ENCODE results near the gene TMPRSS7.

Gene TMPRSS7

GRCh38 chr3:112109322-112109721 lies 74.8 kb downstream of the TMPRSS7 start:
- DNase-seq: no peak

DNA sequence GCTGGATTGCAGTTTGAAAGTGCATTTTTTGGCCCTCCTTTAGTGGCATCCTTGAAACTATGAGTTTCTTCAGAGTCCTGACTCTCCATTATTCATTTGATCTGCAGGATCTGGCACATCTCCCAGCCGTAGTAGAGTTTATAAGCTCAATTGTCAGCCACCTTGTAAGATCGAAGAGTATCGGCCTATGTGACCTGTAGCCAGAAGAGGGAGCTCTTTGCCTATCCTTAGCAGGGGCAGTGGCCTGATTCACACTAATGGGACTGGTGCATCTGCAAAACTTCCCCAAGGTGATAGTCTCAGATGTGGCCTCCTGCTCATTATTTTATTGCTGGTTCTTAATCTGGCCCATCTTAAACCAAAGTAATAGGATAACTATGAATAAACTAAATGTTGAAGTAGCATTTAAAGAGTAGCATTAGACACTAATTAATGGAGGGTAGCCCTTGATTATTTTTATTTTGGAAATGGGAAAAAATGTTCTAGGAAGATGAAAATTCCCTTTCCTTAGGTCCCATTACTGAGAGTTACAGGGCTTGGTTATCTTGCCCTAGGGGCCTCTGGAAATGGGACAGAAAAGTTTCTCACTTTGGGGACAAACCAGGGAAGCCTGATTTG lies 77.4 kb downstream of the TMPRSS7 start:
- DNase-seq: no peak

DNA sequence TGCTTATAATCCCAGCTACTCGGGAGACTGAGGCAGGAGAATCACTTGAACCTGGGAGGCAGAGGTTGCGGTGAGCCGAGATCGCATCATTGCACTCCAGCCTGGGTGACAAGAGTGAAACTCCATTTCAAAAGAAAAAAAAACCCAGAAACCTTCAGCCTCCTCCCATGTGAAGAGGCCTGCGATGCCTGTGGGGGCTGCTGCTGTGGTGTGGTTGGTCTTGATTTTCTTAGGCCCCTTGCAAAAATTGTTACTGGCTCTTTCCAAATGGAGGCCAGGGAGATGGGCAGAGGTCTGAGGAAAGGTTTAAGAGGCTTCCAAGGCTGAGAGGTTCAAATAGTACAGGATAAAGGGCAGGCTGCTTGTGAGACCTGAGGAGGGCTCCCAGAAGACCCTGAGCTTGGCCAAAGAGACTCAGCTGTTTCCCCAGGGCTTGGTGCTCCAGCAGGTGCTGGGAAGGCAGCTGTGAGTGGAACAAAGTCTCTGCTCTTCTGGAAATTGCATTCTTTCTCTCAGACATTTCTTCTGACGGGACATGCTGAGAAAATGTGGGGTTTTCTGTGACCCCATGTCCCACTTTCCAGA lies 80.1 kb downstream of the TMPRSS7 start:
- no peak for DNase-seq

DNA sequence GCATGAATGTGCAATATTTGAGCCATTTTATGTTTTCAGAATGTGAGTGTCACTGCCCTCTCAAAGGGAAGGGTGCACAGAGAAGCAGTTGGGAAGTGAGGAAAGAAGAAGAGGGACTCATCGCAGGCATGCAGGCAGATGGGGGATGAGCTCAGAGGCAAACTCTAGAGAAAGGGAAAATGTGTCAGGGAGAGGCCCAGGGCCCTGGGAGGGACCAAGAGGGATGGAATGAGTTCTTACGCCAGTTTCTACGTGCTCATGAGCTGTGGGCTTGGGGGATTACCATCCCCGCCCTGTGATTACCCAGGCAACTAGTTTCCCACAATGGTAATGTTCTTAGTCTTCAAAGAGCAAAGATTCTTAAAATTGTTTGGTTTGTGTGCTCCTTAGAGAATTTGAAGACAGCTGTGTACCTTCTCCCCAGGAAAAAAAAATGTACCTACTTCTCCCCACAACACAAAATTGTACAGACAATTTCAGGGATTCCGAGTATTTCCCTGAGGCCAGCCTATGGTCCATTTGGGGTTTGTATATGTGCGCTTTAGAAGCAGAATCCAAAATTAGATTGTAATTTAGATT lies 80.7 kb downstream of the TMPRSS7 start:
- DNase-seq: no peak

- no peak for DNase-seq
Observed at GRCh38 chr3:112115806-112116383, 81.4 kb downstream of the TMPRSS7 start.

DNA sequence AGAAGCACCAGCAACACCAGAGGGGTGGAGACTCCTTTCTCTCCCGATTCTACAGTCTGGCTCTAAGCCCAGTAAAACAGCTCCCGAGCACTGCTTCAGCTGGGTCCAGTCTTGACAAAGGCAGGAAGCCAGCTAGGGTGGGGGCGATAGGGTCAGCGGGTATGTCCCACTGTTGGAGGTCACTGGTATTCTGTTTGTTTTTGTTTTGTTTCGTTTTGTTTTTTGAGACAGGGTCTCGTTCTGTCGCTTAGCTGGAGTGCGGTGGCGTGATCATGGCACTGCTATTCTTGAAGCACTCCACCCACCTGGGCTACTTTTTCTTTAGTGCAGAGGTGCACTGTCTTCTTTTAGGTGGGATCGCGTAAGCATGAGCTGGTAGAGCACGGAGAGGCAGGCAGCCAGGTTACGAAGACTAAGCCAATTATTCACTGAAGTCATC lies 82.2 kb downstream of the TMPRSS7 start:
- DNase-seq: no peak

GRCh38 chr3:112117415-112117814 lies 82.9 kb downstream of the TMPRSS7 start:
- DNase-seq: no peak

DNA sequence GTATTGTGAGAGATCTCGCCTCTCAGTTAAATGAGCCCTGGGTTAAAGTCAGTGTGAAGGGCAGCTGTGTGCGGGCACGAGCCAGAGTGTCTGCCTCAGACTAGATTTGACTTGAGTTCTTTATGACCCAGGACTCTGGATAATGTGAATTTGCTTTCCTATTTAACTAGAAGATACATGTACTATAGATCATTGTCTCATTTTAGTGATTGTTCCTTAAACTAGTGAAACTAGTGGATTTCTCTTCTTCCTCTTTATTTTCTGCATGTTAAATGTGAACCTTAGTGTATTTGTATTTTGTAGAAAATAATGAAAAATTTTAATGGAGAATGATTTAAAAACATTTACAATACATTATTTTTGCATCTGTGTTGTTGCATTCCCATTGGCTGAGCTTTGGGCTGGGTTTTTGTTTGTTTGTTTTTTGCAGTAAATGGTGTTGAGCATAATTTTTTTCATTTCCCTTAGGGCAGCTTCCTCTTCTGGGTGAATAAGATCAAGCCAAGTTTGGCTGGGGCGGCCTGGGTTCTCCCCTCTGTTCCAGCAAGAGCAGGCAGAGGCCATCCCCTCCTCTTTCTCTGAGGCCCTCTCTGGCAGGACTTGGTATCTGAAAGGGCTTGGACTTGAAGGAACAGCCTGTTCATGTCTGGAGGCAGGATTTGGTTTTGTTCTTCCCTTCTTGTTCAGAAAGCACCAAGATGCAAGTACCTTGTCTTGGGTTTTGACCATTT lies 83.5 kb downstream of the TMPRSS7 start:
- DNase-seq: no peak

DNA sequence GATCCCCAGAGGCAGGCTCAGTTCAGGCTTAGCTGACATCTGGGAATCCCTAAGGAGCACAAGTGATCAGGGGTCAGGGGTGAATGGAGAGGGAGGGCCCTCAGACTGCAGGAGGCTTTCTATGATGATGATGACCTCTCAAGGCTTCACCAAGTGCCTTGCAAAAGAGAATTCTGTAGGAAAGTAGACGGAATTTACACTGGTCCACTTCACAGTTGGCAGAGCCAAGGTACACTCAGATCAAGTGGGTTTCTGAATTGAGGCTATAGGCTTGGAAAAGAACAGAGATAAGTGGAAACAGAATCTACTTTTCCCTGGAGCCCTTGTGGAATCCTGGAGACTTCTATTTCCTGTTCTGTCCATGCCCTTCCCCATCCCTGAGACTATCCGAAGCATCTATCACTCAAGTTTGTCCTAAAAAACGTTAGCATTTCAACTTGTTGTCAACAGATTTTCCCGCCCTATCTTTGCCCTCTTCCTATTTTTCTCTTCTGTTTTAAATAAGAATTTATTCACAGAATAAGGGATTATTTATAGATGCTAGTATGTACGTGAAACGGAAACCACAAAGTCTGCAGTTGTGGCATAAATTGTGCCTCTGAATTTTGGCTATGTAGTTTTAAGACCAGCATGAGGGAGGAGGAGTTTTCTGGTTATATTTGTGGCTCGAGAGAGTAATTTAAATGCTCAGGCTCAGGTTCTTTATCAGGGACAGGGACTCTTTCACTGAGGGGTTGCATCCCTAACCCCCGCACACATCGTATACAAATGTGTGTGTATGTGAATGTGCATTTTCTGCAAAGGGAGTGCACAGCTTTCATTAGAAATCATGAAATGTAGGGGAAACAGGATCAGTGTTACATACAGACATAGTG lies 85.7 kb downstream of the TMPRSS7 start:
- no peak for DNase-seq

- DNase-seq: no peak
Observed at GRCh38 chr3:112121577-112122547, 87.3 kb downstream of the TMPRSS7 start.

GRCh38 chr3:112122870-112123269 lies 88.3 kb downstream of the TMPRSS7 start:
- no peak for DNase-seq

DNA sequence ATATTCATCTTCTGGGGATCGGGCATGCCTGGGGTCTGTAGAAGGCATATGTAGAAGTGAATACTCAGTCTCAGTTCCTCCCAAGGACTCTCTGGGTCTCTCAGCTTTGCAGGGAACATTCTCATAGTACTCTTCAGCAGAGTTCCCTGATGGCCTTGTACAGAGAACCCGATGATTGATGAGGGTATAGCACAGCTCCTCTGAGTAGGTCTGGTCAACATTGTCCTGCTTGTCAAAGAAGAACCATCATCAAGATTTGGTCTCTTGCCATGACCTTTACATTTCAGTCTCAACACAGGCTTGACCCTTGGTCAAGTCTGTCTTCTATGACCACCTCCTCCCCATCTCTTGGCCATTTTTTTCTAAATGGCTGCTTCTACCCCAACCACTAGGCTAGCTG lies 89.0 kb downstream of the TMPRSS7 start:
- no peak for DNase-seq

- no peak for DNase-seq
Observed at GRCh38 chr3:112124907-112125607, 90.5 kb downstream of the TMPRSS7 start.

DNA sequence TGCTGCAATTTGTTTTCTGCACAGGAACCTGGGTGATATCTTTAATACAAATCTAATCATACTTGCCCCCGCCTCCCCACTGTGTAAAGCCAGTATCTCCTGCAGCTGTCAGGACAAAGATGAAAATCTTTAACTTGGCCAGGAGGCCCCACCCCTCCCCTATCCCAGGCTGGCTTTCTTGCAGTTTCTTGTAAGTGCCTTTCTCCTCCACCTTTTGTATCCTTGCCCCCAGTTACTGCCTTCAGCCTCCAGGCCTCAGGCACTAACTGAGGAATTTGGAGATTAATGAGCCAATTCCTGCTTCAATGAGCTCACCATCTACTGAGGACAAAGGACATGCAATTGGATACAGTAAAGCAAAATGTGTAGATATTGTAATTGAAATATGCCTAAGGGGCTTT lies 92.0 kb downstream of the TMPRSS7 start:
- DNase-seq: no peak

DNA sequence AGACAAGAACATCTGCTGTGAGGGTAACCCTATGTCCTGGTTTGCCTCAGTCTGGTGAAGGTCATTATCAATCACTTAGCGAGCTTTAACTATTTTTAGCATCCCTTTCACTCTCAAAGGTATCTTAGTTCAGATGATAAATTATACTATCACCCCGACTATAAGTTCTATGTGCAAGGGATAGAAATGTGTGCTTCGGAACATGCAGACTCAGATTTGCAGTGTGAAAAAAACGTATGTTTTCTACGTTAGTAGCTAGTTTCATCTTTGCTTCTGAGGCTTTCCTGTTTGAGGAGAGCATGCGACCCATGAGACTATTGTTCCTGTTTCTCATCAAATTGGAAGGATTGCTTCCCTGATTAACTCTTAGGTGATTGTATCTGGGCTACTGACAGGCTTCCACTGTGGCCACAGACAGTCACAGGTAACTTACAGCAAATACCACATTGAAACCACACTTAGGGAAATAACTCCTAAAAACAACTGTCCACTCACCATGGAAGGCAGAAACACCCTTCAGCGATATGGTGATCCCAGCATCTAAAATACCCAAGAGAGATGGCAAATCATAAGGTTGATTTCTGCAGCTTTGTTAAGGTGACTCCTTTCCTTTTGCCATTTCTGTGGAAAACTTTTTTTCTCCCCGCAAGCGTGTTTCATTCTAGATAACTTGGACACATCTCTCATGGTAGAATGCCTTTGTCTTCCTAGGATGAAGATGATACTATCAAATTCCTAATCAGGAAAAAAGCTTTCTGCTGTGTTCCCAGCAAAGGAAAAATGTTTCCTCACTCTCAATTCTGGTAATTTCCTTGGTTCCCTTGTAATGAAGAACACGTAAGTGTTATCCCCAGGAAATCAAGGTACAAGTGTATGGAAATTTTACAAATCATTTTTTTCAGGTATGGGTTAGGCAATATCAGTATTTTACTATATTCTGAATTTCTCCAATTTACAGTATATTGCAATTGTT lies 93.3 kb downstream of the TMPRSS7 start:
- DNase-seq: no peak

DNA sequence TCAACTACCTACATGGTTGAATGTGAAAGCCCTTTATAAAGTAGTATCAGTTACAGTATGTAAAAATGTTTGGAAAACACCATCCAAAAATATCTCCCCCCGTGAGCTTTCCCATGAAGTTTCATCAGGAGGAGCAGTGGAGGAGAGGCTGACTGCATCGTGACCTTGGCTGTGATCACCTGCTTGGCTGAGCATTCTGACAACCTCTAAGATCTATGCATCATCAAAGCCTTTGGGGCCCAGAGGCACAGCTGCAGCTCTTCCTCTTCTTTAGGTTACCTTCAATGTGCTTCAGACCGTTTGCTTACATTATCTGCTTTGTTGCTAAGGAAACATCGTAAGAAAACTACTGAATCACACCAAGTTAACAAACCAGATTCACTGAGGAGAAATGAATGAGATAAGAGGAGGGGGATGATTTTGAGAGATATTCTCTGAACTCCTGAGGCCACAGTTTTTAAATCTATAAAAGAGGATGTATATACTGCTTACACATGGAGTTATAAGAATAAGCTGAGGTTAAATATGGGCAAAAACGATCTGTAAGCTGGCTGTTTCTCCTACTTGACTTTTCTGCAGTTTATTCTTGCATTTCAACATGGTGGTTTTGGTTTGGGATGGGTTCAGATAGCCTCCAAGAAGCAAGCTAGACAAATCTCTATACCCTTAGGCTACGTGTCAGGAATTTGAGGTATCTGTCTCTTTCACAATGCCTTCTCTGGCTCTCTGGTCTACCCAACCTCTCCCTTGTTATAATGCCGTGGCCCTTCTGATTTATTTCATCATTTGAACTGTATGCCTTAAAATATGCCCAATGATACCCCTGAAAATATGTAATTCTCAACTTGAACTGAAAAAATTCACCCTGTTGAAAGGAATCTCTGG lies 94.5 kb downstream of the TMPRSS7 start:
- no peak for DNase-seq

DNA sequence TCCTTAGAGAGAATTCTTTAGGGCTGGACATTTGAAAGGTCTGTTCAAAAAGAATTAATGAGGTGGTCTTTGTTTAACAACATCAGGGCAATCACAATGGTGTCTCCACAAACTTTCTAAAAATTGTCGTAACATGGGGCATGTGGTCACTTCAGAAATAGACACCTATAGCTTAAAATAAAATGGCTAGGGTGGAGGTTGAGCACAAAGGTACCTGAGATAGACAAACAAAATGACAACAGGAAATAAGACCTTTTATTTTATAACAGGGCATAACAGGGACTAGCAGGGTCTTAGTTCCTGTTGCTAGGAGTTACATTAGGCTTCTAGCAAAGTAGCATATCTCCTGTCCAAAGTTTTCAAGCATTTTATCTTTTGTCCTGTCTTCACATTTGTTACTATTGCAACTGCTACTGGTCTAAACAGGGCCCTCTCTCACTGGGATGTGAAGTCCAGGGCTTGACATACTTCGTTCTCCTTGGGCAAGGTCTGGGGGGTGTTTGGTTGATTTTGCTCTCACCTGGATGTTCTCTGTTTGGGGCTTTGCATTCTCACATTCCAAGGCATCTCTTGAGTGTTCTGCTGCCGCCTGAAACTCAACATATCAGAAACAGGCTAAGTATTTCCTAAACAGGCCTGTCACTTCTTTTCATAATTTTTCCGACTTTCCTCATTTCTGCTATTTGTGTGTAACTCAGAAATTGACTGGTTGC lies 95.5 kb downstream of the TMPRSS7 start:
- DNase-seq: no peak

DNA sequence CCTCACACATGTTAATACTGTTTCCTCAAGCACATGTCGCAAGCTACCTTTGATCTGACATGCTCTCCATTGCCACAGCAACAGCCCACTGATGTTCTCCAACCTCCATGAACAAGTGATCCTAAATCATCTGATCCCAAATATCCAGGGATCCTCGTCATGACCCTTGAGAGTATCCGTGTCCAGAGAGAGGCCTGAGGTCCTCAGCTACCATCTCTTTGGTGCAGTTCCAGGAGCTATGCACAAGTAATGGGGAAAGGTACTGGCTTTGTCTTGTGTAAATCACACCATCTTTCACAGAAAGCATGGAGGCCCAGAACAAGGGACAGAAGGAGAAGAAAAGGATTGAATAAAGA lies 96.1 kb downstream of the TMPRSS7 start:
- DNase-seq: no peak
